Measurements from ENCODE around the gene COX19. TPM values are rescaled to one million over a fixed set of nuclear protein-coding genes. Genes with fewer than 3 reads are reported as not detected.
A peak's percentile ranks its signal among the peaks of the same experiment; 100 is the strongest.

COX19 gene
- total RNA-seq, 4 donors from 2014 or later, result 11.6 to 55.2 (median 13.2) TPM

DNA sequence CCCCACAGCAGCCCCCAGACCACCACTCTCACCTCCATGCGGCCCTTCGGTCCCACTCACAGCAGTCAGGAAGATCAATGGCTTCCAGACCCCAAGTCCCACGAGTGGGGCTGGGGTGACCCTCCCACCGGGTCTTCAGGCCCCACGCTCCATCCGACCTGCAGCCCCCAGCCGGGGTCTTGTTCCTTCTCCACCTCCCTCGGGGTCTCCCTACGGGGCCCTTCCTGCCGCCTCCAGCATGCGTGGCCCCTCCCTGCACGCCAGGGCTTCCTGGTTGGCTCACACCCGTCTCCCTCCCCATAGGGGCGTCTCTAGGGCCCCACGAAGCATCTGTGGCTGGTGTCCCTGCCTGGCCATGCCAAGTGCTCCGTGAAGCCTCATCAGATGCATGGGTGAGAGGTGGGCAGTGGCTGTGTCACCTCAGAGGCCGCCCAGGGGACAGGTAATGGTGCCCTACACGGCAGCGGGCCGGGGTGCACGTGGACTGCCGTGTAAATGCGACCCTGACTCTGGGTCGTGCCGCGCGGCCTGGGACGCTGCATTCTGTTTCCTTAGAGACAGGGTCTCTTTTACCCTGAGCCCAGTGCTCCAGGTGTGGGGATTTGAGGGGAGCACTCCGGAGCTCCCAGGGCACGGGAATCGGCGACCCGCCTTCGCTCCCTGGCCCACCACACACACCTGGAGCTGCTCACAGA, 40.7 kb downstream of the COX19 start:
- Histone ChIP-seq H3K27me3 (no peaks in the 10 kb centered on the region), H3K4me3 (no peak overlapping the region), H3K27ac (no peak overlapping the region), H3K9me3 (no peaks in the 10 kb centered on the region), H3K4me1 (no peaks in the 10 kb centered on the region), H3K36me3 (no peaks in the 10 kb centered on the region)
- TF ChIP-seq POLR2A (IDR thresholded peaks at IDR 0.05) (no peak), POLR2AphosphoS5 (IDR thresholded peaks at IDR 0.05) (no peak), EP300 (IDR thresholded peaks at IDR 0.05) (no peak), CTCF (IDR thresholded peaks at IDR 0.05) (no peak)
- DNase-seq (ENCODE audit: low spot score in 2 of 2), result peak in 1 of 2 donors; percentile 49
- 85% methylated on average over 13 of the region's 34 CpGs for WGBS

DNA sequence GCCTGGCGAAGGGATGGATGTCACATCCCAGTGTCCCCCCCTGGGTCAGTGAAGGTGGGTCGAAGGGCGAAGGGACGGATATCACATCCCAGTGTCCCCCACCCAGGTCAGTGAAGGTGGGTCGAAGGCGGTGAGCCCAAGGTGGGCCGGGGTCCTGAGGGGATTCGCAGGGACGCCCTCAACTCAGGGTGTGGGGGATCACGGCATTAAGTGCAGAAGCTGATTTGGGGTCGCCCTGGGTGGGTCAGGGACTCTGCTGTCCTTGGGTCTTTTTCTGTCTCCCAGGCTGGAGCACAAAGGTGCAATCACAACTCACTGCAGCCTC, 42.7 kb downstream of the COX19 start:
- no peaks in the 10 kb centered on the region for H3K27me3 ChIP-seq
- H3K36me3 ChIP-seq, result no peaks in the 10 kb centered on the region
- no peaks in the 10 kb centered on the region for H3K4me1 ChIP-seq
- no peak overlapping the region for H3K4me3 ChIP-seq
- peak in 1 of 2 donors; percentile 56 for DNase-seq (ENCODE audit: low spot score in 2 of 2)
- no peaks in the 10 kb centered on the region for H3K9me3 ChIP-seq
- TF ChIP-seq EP300 (IDR thresholded peaks at IDR 0.05) (no peak), POLR2A (IDR thresholded peaks at IDR 0.05) (no peak), POLR2AphosphoS5 (IDR thresholded peaks at IDR 0.05) (no peak), CTCF (IDR thresholded peaks at IDR 0.05) (no peak)
- 95% methylated on average over 10 of the region's 11 CpGs for WGBS
- H3K27ac ChIP-seq, result no peak overlapping the region

DNA sequence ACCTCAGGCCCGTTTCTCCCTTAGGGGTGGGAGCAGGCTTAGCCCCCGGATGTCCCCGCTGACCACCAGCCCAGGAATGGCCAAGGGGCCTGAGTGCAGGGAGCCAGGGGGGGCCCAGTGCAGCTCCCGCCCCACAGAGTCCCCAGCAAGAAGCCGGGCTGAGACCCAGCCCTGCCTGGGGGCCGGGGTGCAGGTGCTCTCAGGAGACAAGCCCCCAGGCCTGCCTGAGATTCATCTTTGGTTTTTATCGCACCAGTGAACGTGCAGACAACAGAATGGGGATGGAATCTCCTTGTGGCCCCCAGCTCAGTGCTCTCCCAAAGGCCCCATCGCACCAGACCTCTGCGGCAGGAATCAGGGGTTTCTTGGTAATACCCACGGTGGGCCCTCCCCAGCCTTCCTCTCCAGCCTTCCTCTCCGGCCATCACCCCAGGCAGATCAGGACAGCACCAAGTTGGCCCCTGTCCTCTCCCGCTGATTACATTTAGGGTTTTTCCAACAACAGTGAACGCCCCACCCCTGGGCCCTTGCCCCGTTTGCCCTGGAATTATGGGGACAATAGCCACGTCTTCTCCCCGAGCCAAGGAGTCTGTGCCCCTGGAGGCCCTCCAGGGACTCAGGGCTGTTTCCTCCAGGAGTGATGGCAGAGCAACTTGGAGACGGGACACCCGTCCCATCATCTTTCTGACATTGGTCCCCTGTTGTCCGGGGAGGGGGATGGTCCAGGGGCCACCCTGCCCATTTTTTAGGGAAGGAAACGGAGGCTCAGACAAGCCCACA, 43.3 kb downstream of the COX19 start:
- Histone ChIP-seq H3K9me3 (no peaks in the 10 kb centered on the region), H3K27ac (no peak overlapping the region), H3K4me3 (no peak overlapping the region), H3K4me1 (no peaks in the 10 kb centered on the region), H3K36me3 (no peaks in the 10 kb centered on the region), H3K27me3 (no peaks in the 10 kb centered on the region)
- 76% methylated on average over 19 of the region's 21 CpGs for WGBS
- TF ChIP-seq EP300 (IDR thresholded peaks at IDR 0.05) (no peak), CTCF (IDR thresholded peaks at IDR 0.05) (no peak), POLR2A (IDR thresholded peaks at IDR 0.05) (no peak), POLR2AphosphoS5 (IDR thresholded peaks at IDR 0.05) (no peak)
- DNase-seq (ENCODE audit: low spot score in 2 of 2), result peak in 1 of 2 donors; percentile 52

- DNase-seq (ENCODE audit: low spot score in 2 of 2), result peak in 1 of 2 donors; percentile 37
- H3K4me3 ChIP-seq, result no peak overlapping the region
- H3K27me3 ChIP-seq, result no peaks in the 10 kb centered on the region
- no peak overlapping the region for H3K27ac ChIP-seq
- H3K36me3 ChIP-seq, result no peaks in the 10 kb centered on the region
- no peaks in the 10 kb centered on the region for H3K4me1 ChIP-seq
- H3K9me3 ChIP-seq, result no peaks in the 10 kb centered on the region
- TF ChIP-seq POLR2AphosphoS5 (IDR thresholded peaks at IDR 0.05), result no peak
- TF ChIP-seq EP300 (IDR thresholded peaks at IDR 0.05), result no peak
- no peak for TF ChIP-seq CTCF (IDR thresholded peaks at IDR 0.05)
- TF ChIP-seq POLR2A (IDR thresholded peaks at IDR 0.05), result no peak
- WGBS, result 76% methylated on average over 29 of the region's 29 CpGs
These were observed 44.2 kb downstream of the COX19 start for GRCh38 chr7:930975-931758.

DNA sequence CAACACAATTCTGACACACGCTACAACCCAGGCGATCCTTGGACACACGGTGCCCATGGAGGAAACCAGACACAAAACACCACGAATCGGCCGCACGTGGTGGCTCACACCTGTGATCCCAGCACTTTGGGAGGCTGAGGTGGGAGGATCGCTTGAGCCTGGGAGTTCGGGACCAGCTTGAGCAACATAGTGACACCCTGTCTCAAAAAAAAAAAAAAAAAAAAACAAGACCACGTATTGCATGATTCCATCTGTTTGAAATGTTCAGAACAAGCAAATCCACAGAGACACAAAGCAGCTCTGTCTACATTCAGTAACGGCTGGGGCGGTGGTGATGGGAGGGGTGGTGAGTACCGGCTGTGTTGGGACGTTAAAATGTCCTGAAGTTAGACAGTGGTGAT, 46.0 kb downstream of the COX19 start:
- 68% methylated on average over 14 of the region's 14 CpGs for WGBS
- H3K4me1 ChIP-seq, result peaks cover 4% of the 10 kb centered on the region
- H3K4me3 ChIP-seq, result no peak overlapping the region
- H3K36me3 ChIP-seq, result no peaks in the 10 kb centered on the region
- DNase-seq (ENCODE audit: low spot score in 2 of 2), result peak in 1 of 2 donors; percentile 41
- peak overlapping the region; percentile 47 for H3K27ac ChIP-seq
- no peaks in the 10 kb centered on the region for H3K27me3 ChIP-seq
- TF ChIP-seq POLR2AphosphoS5 (IDR thresholded peaks at IDR 0.05) (no peak), CTCF (IDR thresholded peaks at IDR 0.05) (no peak), POLR2A (IDR thresholded peaks at IDR 0.05) (no peak)
- no peaks in the 10 kb centered on the region for H3K9me3 ChIP-seq
